CD4-positive, CD25-positive, alpha-beta regulatory T cell (primary cell): Measurements from ENCODE around the gene KCNIP1. TPM values are rescaled to one million over a fixed set of nuclear protein-coding genes. Genes with fewer than 3 reads are reported as not detected.

ENCODE experiments used
- ATAC-seq, 2 donors: fragments of 150-1000 bp; cut with Tn5 transposase; one replicate each; pipeline ENCODE4 v1.10.0; 2021; ENCODE audit warnings: low read depth in 2 of 2, moderate number of reproducible peaks in 2 of 2, moderate library complexity in 1 of 2
- DNase-seq, 3 donors: peaks; one replicate each; pipeline versions ENCODE4 v3.0.0 to v3.0.0-alpha.2; 2012 to 2022; ENCODE audit warnings: mixed read lengths in 1 of 3
- H3K27ac ChIP-seq: one replicate; pipeline ENCODE4 v1.7.0; 2013; ENCODE audit warnings: mild to moderate bottlenecking, low read length; ENCODE audit not compliant: insufficient read depth, poor library complexity, severe bottlenecking
- H3K27me3 ChIP-seq: one replicate; pipeline ENCODE4 v1.7.0; 2013; ENCODE audit warnings: low read length; ENCODE audit not compliant: control insufficient read depth, insufficient read depth
- H3K36me3 ChIP-seq: one replicate; pipeline ENCODE4 v1.7.0; 2013; ENCODE audit warnings: mild to moderate bottlenecking, low read length, moderate library complexity; ENCODE audit not compliant: control insufficient read depth, insufficient read depth
- H3K4me1 ChIP-seq: 2 replicates; pipeline ENCODE4 v1.7.0; 2013; ENCODE audit warnings: mild to moderate bottlenecking, low read length; ENCODE audit not compliant: insufficient read depth, control insufficient read depth, poor library complexity, severe bottlenecking
- H3K4me3 ChIP-seq: one replicate; pipeline ENCODE4 v1.7.0; 2013; ENCODE audit warnings: low read depth, mild to moderate bottlenecking, low read length, moderate library complexity
- H3K9me3 ChIP-seq, 2 experiments: 1 replicate in 1 of 2; 2 replicates in 1 of 2; pipeline ENCODE4 v1.7.0; 2013; ENCODE audit warnings: low read length in 2 of 2, mild to moderate bottlenecking in 1 of 2, moderate library complexity in 1 of 2; ENCODE audit not compliant: control insufficient read depth in 2 of 2
- H3K27ac Mint-ChIP-seq, 3 donors: one replicate each; pipeline ENCODE4 v1.8.0; 2020 to 2022; ENCODE audit warnings: mild to moderate bottlenecking in 3 of 3, mixed read lengths in 3 of 3, moderate library complexity in 2 of 3
- H3K27me3 Mint-ChIP-seq: one replicate; pipeline ENCODE4 v1.8.0; 2022; ENCODE audit warnings: mild to moderate bottlenecking, mixed read lengths
- H3K36me3 Mint-ChIP-seq: one replicate; pipeline ENCODE4 v1.8.0; 2020; ENCODE audit warnings: mixed read lengths
- H3K4me1 Mint-ChIP-seq, 4 donors: one replicate each; pipeline ENCODE4 v1.8.0; 2020 to 2022; ENCODE audit warnings: mixed read lengths in 4 of 4, mild to moderate bottlenecking in 1 of 4
- H3K4me3 Mint-ChIP-seq, 4 donors: one replicate each; pipeline ENCODE4 v1.8.0; 2020 to 2022; ENCODE audit warnings: mild to moderate bottlenecking in 4 of 4, mixed read lengths in 4 of 4, moderate library complexity in 3 of 4
- H3K9me3 Mint-ChIP-seq, 7 donors: one replicate each; pipeline ENCODE4 v1.8.0; 2020 to 2022; ENCODE audit warnings: mixed read lengths in 7 of 7, mild to moderate bottlenecking in 3 of 7, moderate library complexity in 2 of 7
- polyA plus RNA-seq, 4 donors: library from polyadenylated mRNA; unstranded; fragments of 300-500 nt; fragmentation: Illumina TruSeq; gene quantifications; one replicate each; pipeline ENCODE4 v1.2.3, GENCODE V29; 2021
- total RNA-seq: library from RNA; stranded (reverse); gene quantifications from one replicate; pipeline ENCODE4 v1.2.3, GENCODE V29; 2022

The KCNIP1 gene
- total and polyA plus RNA-seq, 5 donors from 2014 or later: not detected

GRCh38 chr5:170693701-170694100, 189.9 kb downstream of the KCNIP1 start:
- Mint-ChIP-seq H3K27ac (no peak overlapping the region), H3K36me3 (no peaks in the 10 kb centered on the region), H3K27me3 (peaks cover 29% of the 10 kb centered on the region), H3K4me1 (no peaks in the 10 kb centered on the region), H3K4me3 (no peak overlapping the region), H3K9me3 (peaks cover 0 to under 1% (median 0%) of the 10 kb centered on the region in 7 donors)
- Histone ChIP-seq H3K4me1 (no peaks in the 10 kb centered on the region), H3K9me3 (no peaks in the 10 kb centered on the region), H3K27me3 (peaks cover 9% of the 10 kb centered on the region), H3K4me3 (no peak overlapping the region), H3K36me3 (no peaks in the 10 kb centered on the region), H3K27ac (no peak overlapping the region)
- no peak for ATAC-seq
- no peak for DNase-seq

- no peak for DNase-seq
Observed at GRCh38 chr5:170694911-170695310, 191.1 kb downstream of the KCNIP1 start.

GRCh38 chr5:170697031-170697430, 193.2 kb downstream of the KCNIP1 start:
- H3K4me3 ChIP-seq: no peak overlapping the region
- no peaks in the 10 kb centered on the region for H3K36me3 ChIP-seq
- H3K27me3 ChIP-seq: peaks cover 3% of the 10 kb centered on the region
- Mint-ChIP-seq H3K4me1 (no peaks in the 10 kb centered on the region), H3K27ac (no peak overlapping the region), H3K36me3 (no peaks in the 10 kb centered on the region), H3K9me3 (no peaks in the 10 kb centered on the region), H3K4me3 (no peak overlapping the region), H3K27me3 (peaks cover 21% of the 10 kb centered on the region)
- H3K27ac ChIP-seq: no peak overlapping the region
- ATAC-seq: no peak
- DNase-seq: no peak
- no peaks in the 10 kb centered on the region for H3K4me1 ChIP-seq
- no peaks in the 10 kb centered on the region for H3K9me3 ChIP-seq

More at GRCh38 chr5:170694911-170695310, 191.1 kb downstream of the KCNIP1 start:
- H3K9me3 Mint-ChIP-seq: no peaks in the 10 kb centered on the region
- no peaks in the 10 kb centered on the region for H3K36me3 ChIP-seq
- no peak for ATAC-seq
- no peaks in the 10 kb centered on the region for H3K9me3 ChIP-seq
- no peak overlapping the region for H3K27ac Mint-ChIP-seq
- H3K27me3 Mint-ChIP-seq: peaks cover 29% of the 10 kb centered on the region
- peaks cover 9% of the 10 kb centered on the region for H3K27me3 ChIP-seq
- H3K4me1 ChIP-seq: no peaks in the 10 kb centered on the region
- H3K4me3 Mint-ChIP-seq: no peak overlapping the region
- no peak overlapping the region for H3K4me3 ChIP-seq
- no peaks in the 10 kb centered on the region for H3K4me1 Mint-ChIP-seq
- no peaks in the 10 kb centered on the region for H3K36me3 Mint-ChIP-seq
- no peak overlapping the region for H3K27ac ChIP-seq

- H3K36me3 Mint-ChIP-seq: no peaks in the 10 kb centered on the region
- H3K27ac Mint-ChIP-seq: no peak overlapping the region
- peaks cover 5% of the 10 kb centered on the region for H3K27me3 Mint-ChIP-seq
- no peak overlapping the region for H3K4me3 Mint-ChIP-seq
- no peaks in the 10 kb centered on the region for H3K4me1 Mint-ChIP-seq
- Histone ChIP-seq H3K4me3 (no peak overlapping the region), H3K27me3 (no peaks in the 10 kb centered on the region), H3K9me3 (no peaks in the 10 kb centered on the region), H3K4me1 (no peaks in the 10 kb centered on the region), H3K36me3 (no peaks in the 10 kb centered on the region), H3K27ac (no peak overlapping the region)
- H3K9me3 Mint-ChIP-seq: no peaks in the 10 kb centered on the region
- DNase-seq (no peak), ATAC-seq (no peak)
Observed at GRCh38 chr5:170700503-170700902, 196.7 kb downstream of the KCNIP1 start.

GRCh38 chr5:170701334-170701733, 197.5 kb downstream of the KCNIP1 start:
- H3K27ac ChIP-seq: no peak overlapping the region
- Mint-ChIP-seq H3K4me1 (no peaks in the 10 kb centered on the region), H3K27me3 (peaks cover 5% of the 10 kb centered on the region), H3K36me3 (no peaks in the 10 kb centered on the region), H3K4me3 (no peak overlapping the region), H3K9me3 (no peaks in the 10 kb centered on the region), H3K27ac (no peak overlapping the region)
- H3K27me3 ChIP-seq: no peaks in the 10 kb centered on the region
- H3K4me3 ChIP-seq: no peak overlapping the region
- no peaks in the 10 kb centered on the region for H3K36me3 ChIP-seq
- ATAC-seq (no peak), DNase-seq (no peak)
- H3K4me1 ChIP-seq: no peaks in the 10 kb centered on the region
- no peaks in the 10 kb centered on the region for H3K9me3 ChIP-seq

GRCh38 chr5:170704417-170705192, 200.8 kb downstream of the KCNIP1 start:
- Mint-ChIP-seq H3K27ac (no peak overlapping the region), H3K4me1 (no peaks in the 10 kb centered on the region), H3K9me3 (no peaks in the 10 kb centered on the region), H3K27me3 (peaks cover under 1% of the 10 kb centered on the region), H3K36me3 (no peaks in the 10 kb centered on the region), H3K4me3 (no peak overlapping the region)
- no peak overlapping the region for H3K27ac ChIP-seq
- H3K4me3 ChIP-seq: no peak overlapping the region
- DNase-seq: no peak
- H3K4me1 ChIP-seq: no peaks in the 10 kb centered on the region
- H3K9me3 ChIP-seq: no peaks in the 10 kb centered on the region
- no peaks in the 10 kb centered on the region for H3K36me3 ChIP-seq
- no peak for ATAC-seq
- no peaks in the 10 kb centered on the region for H3K27me3 ChIP-seq

- no peaks in the 10 kb centered on the region for H3K4me1 Mint-ChIP-seq
- Histone ChIP-seq H3K4me1 (no peaks in the 10 kb centered on the region), H3K27me3 (no peaks in the 10 kb centered on the region), H3K36me3 (no peaks in the 10 kb centered on the region), H3K4me3 (no peak overlapping the region), H3K27ac (no peak overlapping the region), H3K9me3 (no peaks in the 10 kb centered on the region)
- ATAC-seq (no peak), DNase-seq (no peak)
- peaks cover 7% of the 10 kb centered on the region for H3K27me3 Mint-ChIP-seq
- H3K36me3 Mint-ChIP-seq: no peaks in the 10 kb centered on the region
- no peak overlapping the region for H3K4me3 Mint-ChIP-seq
- no peak overlapping the region for H3K27ac Mint-ChIP-seq
- peaks cover 0 to 9% (median 0%) of the 10 kb centered on the region in 7 donors for H3K9me3 Mint-ChIP-seq
Observed at GRCh38 chr5:170709640-170710039, 205.8 kb downstream of the KCNIP1 start.

- Histone ChIP-seq H3K9me3 (no peaks in the 10 kb centered on the region), H3K27ac (no peak overlapping the region), H3K27me3 (no peaks in the 10 kb centered on the region), H3K4me1 (no peaks in the 10 kb centered on the region), H3K4me3 (no peak overlapping the region), H3K36me3 (no peaks in the 10 kb centered on the region)
- H3K4me1 Mint-ChIP-seq: no peaks in the 10 kb centered on the region
- H3K27me3 Mint-ChIP-seq: peaks cover 7% of the 10 kb centered on the region
- H3K9me3 Mint-ChIP-seq: peaks cover 0 to 9% (median 0%) of the 10 kb centered on the region in 7 donors
- H3K27ac Mint-ChIP-seq: no peak overlapping the region
- no peak overlapping the region for H3K4me3 Mint-ChIP-seq
- ATAC-seq: no peak
- no peak for DNase-seq
- H3K36me3 Mint-ChIP-seq: no peaks in the 10 kb centered on the region
Observed at GRCh38 chr5:170711300-170711699, 207.5 kb downstream of the KCNIP1 start.
